ENCODE data around the gene OR1Q1.
"Not testable (repeated sequence)": the region's sequence is repeated elsewhere in the genome, so short reads cannot be mapped to it uniquely, and the experiment has no call there.

OR1Q1 gene, protein sequence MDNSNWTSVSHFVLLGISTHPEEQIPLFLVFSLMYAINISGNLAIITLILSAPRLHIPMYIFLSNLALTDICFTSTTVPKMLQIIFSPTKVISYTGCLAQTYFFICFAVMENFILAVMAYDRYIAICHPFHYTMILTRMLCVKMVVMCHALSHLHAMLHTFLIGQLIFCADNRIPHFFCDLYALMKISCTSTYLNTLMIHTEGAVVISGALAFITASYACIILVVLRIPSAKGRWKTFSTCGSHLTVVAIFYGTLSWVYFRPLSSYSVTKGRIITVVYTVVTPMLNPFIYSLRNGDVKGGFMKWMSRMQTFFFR

DNA sequence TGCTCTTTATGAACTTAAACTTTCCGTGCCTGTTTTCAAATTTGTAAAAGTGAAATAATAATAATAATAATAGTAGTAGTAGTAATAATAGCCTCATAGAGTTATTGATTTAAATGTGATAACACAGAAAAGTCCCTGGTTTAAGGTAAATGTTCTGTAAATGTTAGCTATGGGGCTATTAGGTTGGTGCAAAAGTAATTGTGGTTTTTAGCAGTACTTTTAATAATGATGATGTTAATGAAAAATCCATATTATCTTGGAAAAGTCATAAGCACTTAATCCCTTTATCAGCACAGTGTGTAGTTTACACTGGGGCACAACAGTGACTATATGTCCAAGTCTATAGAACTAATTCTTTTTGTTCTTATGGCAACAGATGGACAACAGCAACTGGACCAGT is at the start of gene OR1Q1:
TSS of gene OR1Q1 (plus strand) at position 377 of the 400 bp plus-strand sequence. CDS start at position 377, 0 bp downstream.
- H3K9me3 ChIP-seq: no peaks in the 10 kb centered on the region

DNA sequence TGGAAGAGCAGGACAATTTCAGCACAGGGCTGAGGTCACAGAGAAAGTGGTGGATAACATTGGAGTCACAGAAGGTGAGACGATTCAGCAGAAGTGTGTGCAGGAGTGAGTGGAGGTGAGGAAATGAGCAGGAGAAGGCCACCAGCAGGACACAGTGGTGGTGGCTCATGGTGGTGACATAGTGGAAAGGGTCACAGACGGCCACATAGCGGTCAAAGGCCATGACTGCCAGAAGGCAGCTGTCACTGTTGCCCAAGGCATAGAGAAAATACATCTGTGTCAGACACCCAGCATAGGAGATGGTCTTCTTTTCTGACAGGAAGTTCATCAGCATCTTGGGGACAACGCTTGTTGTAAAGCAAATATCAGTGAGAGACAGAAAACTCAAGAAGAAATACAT is 46.6 kb upstream of the OR1Q1 start:
- Histone ChIP-seq H3K9me3 (0 out of 2 replicates have a peak, but pooled peaks cover 4% of the 10 kb centered on the region), H3K36me3 (no peaks in the 10 kb centered on the region), H3K4me3 (no peak overlapping the region), H4K20me1 (no peaks in the 10 kb centered on the region), H3K9ac (no peak overlapping the region), H3K27ac (no peak overlapping the region), H3K4me1 (no peaks in the 10 kb centered on the region), H3K4me2 (no peak overlapping the region), H3K27me3 (no peaks in the 10 kb centered on the region)
- no peak for TF ChIP-seq Cebpa-rat (IDR thresholded peaks at IDR 0.05)

More for the DNA sequence above, at the start of gene OR1Q1:
- no peaks in the 10 kb centered on the region for H3K36me3 ChIP-seq
- no peak within 1 kb of the TSS for H3K4me3 ChIP-seq
- no peak within 1 kb of the TSS for H3K9ac ChIP-seq
- H3K4me2 ChIP-seq: no peak within 1 kb of the TSS
- no peaks in the 10 kb centered on the region for H3K4me1 ChIP-seq
- H4K20me1 ChIP-seq: no peaks in the 10 kb centered on the region
- TF ChIP-seq Cebpa-rat (IDR thresholded peaks at IDR 0.05): no peak
- H3K27ac ChIP-seq: no peak within 1 kb of the TSS
- H3K27me3 ChIP-seq: no peaks in the 10 kb centered on the region

DNA sequence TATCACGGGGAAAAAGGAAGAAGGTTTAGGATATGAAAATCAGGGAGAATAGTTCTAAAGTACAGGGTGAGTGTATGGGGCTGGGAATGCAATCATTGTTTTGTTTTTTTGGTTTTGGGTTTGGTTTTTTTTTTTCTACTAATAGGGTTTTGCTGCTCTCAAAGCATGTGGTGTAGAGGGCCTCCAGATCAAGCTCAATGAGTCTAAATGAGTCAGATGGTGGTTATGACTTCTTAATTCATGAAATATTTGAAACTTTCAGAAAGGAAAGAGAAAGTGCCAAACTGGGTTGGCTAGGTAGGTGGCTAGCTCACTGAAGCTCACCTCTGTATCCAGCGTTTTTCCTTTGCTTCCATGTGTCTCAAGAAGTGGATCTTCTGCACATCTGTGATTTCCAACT is 42.1 kb upstream of the OR1Q1 start:
- H3K9me3 ChIP-seq: no peaks in the 10 kb centered on the region
- H3K36me3 ChIP-seq: no peaks in the 10 kb centered on the region
- H3K27ac ChIP-seq: no peak overlapping the region
- H3K27me3 ChIP-seq: no peaks in the 10 kb centered on the region
- no peaks in the 10 kb centered on the region for H4K20me1 ChIP-seq
- TF ChIP-seq Cebpa-rat (IDR thresholded peaks at IDR 0.05): no peak
- H3K9ac ChIP-seq: no peak overlapping the region
- H3K4me3 ChIP-seq: no peak overlapping the region
- H3K4me1 ChIP-seq: no peaks in the 10 kb centered on the region
- no peak overlapping the region for H3K4me2 ChIP-seq

DNA sequence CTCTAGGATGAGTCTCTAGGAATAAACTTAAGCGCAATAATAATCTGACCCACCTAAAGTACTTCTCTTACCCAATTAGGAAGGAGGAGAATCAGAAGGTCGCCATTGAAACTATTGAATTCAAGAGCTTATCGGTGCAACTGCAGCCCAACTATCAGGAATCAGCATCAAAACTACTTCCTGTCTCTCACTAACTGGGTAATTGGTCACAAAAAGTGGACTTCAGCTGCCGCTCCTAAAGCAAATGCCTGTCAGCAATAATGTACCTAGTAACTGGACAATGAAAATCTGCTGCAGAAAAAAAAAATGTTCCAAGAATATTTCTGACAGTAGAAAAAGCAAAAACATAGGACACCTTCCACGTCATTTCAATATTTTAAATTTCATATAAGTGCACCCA is 34.7 kb upstream of the OR1Q1 start:
- TF ChIP-seq Cebpa-rat (IDR thresholded peaks at IDR 0.05): no peak
- peaks cover 5% of the 10 kb centered on the region; the same call in 1 of the 2 replicates for H3K9me3 ChIP-seq
- no peak overlapping the region for H3K4me2 ChIP-seq
- no peaks in the 10 kb centered on the region for H3K4me1 ChIP-seq
- no peaks in the 10 kb centered on the region for H4K20me1 ChIP-seq
- no peak overlapping the region for H3K9ac ChIP-seq
- H3K36me3 ChIP-seq: no peaks in the 10 kb centered on the region
- no peaks in the 10 kb centered on the region for H3K27me3 ChIP-seq
- no peak overlapping the region for H3K4me3 ChIP-seq
- H3K27ac ChIP-seq: no peak overlapping the region

DNA sequence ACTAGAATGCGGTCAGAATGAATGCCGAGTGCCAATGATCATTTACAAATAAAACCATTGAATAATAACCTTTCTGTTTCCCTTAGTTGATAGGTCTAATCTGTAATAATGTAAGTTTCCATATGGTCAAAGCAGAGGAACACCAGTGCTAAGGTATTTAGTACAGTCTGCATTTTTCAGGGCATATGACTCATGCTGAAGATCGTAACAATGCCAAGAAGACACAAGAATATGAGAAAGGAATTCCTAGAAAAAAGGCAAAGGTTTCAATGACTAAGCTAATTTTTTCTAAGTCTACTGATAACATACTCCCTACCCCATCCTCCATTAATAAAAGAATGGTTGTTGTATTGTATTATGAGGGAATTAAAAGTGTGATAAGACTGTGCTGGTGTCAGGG is 34.2 kb upstream of the OR1Q1 start:
- no peak overlapping the region for H3K9ac ChIP-seq
- H3K27ac ChIP-seq: no peak overlapping the region
- H3K4me1 ChIP-seq: no peaks in the 10 kb centered on the region
- H3K4me2 ChIP-seq: no peak overlapping the region
- no peaks in the 10 kb centered on the region for H4K20me1 ChIP-seq
- no peak overlapping the region for H3K4me3 ChIP-seq
- peaks cover 5% of the 10 kb centered on the region; the same call in 1 of the 2 replicates for H3K9me3 ChIP-seq
- H3K27me3 ChIP-seq: no peaks in the 10 kb centered on the region
- H3K36me3 ChIP-seq: no peaks in the 10 kb centered on the region
- TF ChIP-seq Cebpa-rat (IDR thresholded peaks at IDR 0.05): no peak

DNA sequence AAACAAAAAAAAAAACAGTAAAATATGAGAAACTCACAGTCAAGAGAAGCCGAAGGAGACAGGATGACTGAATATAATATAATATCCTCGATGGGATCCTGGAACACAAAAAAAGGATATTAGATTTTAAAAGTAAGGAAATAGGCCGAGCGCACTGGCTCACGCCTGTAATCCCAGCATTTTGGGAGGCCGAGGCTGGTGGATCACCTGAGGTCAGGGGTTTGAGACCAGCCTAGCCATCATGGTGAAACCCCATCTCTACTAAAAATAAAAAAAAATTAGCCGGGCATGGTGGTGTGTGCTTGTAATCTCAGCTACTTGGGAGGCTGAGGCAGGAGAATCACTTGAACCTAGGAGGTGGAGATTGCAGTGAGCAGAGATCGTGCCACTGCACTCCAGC is 31.3 kb upstream of the OR1Q1 start, which contains the start of gene OR1L8:
TSS of gene OR1L8 (minus strand) at position 101 of the 400 bp plus-strand sequence. CDS start 14,907 bp downstream, outside the sequence.
- not testable (repeated sequence) for H4K20me1 ChIP-seq, H3K4me2 ChIP-seq, H3K9ac ChIP-seq, H3K4me3 ChIP-seq, H3K4me1 ChIP-seq, H3K9me3 ChIP-seq, H3K27me3 ChIP-seq, H3K36me3 ChIP-seq, H3K27ac ChIP-seq

DNA sequence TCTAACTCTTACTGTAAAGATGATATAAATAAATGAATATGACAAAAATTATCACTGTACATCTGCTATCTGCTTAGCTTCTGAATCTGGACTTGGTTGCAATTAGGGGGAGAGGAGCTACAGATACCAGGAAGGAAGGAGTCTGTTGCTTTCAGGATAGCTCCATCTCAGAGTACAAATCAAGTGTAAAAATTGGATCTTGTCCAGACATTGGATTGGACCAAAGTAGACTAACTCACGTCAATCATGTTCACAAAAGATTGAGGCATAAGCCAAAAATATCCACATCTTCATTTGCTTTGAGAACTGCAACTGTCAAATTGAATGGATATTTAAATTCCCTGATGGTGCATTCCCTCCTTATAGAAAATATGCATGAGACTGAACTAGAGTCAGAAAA is 8.8 kb upstream of the OR1Q1 start:
- H3K27ac ChIP-seq: no peak overlapping the region
- no peak overlapping the region for H3K4me3 ChIP-seq
- H3K4me2 ChIP-seq: no peak overlapping the region
- H3K27me3 ChIP-seq: no peaks in the 10 kb centered on the region
- peaks cover 5% of the 10 kb centered on the region for H3K9me3 ChIP-seq
- TF ChIP-seq Cebpa-rat (IDR thresholded peaks at IDR 0.05): no peak
- no peaks in the 10 kb centered on the region for H3K4me1 ChIP-seq
- H3K9ac ChIP-seq: no peak overlapping the region
- no peaks in the 10 kb centered on the region for H4K20me1 ChIP-seq
- no peaks in the 10 kb centered on the region for H3K36me3 ChIP-seq

DNA sequence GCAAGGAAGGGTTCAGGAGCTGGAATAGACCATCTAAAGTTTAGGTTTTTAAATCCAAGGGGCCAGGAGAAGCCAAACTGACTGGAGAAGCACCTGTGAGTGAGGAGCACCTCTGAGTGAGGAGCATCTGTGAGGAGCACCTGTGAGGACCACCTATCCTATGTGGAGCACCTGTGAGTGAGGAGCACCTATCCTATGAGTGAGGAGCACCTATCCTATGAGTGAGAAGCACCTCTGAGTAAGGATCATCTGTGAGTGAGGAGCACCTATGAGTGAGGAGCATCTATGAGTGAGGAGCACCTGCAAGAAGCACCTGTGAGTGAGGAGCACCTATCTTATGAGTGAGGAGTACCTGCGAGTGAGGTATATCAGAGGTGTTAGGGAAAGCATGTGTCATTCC is 8.0 kb upstream of the OR1Q1 start:
- no peak overlapping the region for H3K27ac ChIP-seq
- no peaks in the 10 kb centered on the region for H3K4me1 ChIP-seq
- H3K4me2 ChIP-seq: no peak overlapping the region
- H3K9me3 ChIP-seq: peaks cover 4% of the 10 kb centered on the region
- H3K9ac ChIP-seq: no peak overlapping the region
- TF ChIP-seq Cebpa-rat (IDR thresholded peaks at IDR 0.05): no peak
- H4K20me1 ChIP-seq: no peaks in the 10 kb centered on the region
- H3K36me3 ChIP-seq: no peaks in the 10 kb centered on the region
- no peaks in the 10 kb centered on the region for H3K27me3 ChIP-seq
- H3K4me3 ChIP-seq: no peak overlapping the region

DNA sequence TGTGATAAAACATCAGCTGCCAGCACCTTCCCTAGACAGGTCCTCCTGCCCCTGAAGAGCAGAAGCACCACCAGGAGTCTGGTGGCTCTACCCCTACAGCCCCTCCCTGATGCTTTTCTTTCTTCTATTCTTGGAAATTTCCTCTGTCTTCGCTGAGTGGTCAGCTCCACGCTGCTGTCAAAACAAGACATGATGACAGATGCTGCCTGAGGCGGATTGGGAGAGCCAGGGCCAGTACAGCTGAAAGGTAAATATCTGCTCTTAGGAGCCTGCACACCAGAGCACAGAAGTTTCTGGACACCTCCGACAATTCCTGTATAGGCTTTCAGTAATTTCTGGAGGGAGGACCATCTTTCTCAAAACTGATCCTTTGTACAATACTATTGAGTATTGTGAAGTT is 4.7 kb upstream of the OR1Q1 start:
- H3K9ac ChIP-seq: no peak overlapping the region
- H4K20me1 ChIP-seq: no peaks in the 10 kb centered on the region
- H3K9me3 ChIP-seq: no peaks in the 10 kb centered on the region
- H3K27ac ChIP-seq: no peak overlapping the region
- no peaks in the 10 kb centered on the region for H3K4me1 ChIP-seq
- H3K4me2 ChIP-seq: no peak overlapping the region
- no peaks in the 10 kb centered on the region for H3K36me3 ChIP-seq
- TF ChIP-seq Cebpa-rat (IDR thresholded peaks at IDR 0.05): no peak
- H3K4me3 ChIP-seq: no peak overlapping the region
- H3K27me3 ChIP-seq: no peaks in the 10 kb centered on the region

DNA sequence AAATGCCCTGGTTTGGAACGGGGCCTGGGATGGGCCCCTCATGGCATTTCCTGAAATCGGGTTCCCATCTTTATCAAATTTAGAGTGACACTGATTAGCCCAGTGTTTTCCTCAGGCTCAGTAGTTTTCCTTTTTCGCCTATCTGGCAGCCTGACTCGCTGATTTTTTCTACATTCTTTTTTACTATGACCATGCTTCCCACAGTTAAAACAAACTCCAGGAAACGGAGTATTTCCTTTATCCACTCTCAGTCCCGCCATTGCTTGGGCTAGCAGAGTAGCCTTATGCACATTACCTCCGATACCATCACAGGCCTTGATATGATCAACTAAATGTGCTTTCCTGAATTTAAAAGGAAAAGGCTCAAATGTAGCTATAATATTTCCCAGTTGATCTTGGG is 5.5 kb downstream of the OR1Q1 start:
- H3K4me3 ChIP-seq: no peak overlapping the region
- no peaks in the 10 kb centered on the region for H4K20me1 ChIP-seq
- no peak overlapping the region for H3K4me2 ChIP-seq
- H3K9ac ChIP-seq: no peak overlapping the region
- H3K27me3 ChIP-seq: no peaks in the 10 kb centered on the region
- no peaks in the 10 kb centered on the region for H3K4me1 ChIP-seq
- H3K36me3 ChIP-seq: no peaks in the 10 kb centered on the region
- H3K9me3 ChIP-seq: no peaks in the 10 kb centered on the region
- H3K27ac ChIP-seq: no peak overlapping the region
- no peak for TF ChIP-seq Cebpa-rat (IDR thresholded peaks at IDR 0.05)

DNA sequence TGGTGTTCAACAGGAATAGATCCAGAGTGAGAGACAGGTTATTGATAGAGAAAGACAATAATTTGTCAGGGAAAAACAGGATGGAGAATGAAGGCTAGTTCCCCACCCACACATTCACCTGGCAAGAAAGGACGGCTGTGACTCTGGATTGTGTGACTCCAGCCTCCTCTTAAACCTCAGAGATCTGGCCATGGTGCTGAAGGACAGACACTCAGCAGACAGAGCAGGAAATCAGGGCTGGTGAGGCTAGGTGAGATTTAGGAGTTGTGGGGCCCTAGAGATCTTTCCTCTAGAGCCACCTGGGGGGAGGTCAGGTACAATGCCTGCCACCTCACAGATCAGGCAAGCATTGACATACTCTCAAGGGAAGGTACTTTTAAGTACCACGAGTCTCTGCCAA is 27.7 kb downstream of the OR1Q1 start:
- Histone ChIP-seq H3K4me3 (no peak overlapping the region), H3K27ac (no peak overlapping the region), H3K4me2 (no peak overlapping the region), H3K27me3 (no peaks in the 10 kb centered on the region), H3K9ac (no peak overlapping the region), H4K20me1 (no peaks in the 10 kb centered on the region), H3K4me1 (no peaks in the 10 kb centered on the region), H3K36me3 (no peaks in the 10 kb centered on the region), H3K9me3 (no peaks in the 10 kb centered on the region)
- TF ChIP-seq Cebpa-rat (IDR thresholded peaks at IDR 0.05): no peak
